Right lobe of liver (tissue), 6 donors: ENCODE data around the gene RAP1B. TPM values are rescaled to one million over a fixed set of nuclear protein-coding genes. Genes with fewer than 3 reads are reported as not detected.

Source experiments
- ATAC-seq, 4 donors: fragments of 200-7000 bp; cut with Tn5 transposase; one replicate each; pipeline ENCODE4 v1.9.1; 2020; ENCODE audit warnings: mild to moderate bottlenecking in 4 of 4, moderate library complexity in 4 of 4
- DNase-seq, 3 donors: peaks; one replicate each; pipeline ENCODE4 v3.0.0-alpha.2; 2020
- H3K27ac ChIP-seq, 3 donors: fragments of 200-600 bp; one replicate each; pipeline ENCODE4 v1.8.0; 2022
- H3K27me3 ChIP-seq, 2 donors: fragments of 200-600 bp; one replicate each; pipeline ENCODE4 v1.8.0; 2022
- H3K36me3 ChIP-seq, 4 donors: fragments of 200-600 bp; sonication (generic) in 1 of 4; one replicate each; pipeline versions ENCODE4 v1.5.1 to v1.8.0; 2017 to 2022; ENCODE audit warnings: control low read depth in 1 of 4
- H3K4me1 ChIP-seq, 4 donors: fragments of 200-600 bp; sonication (generic) in 1 of 4; one replicate each; pipeline versions ENCODE4 v1.5.1 to v1.8.0; 2017 to 2022; ENCODE audit warnings: control low read depth in 1 of 4
- H3K4me3 ChIP-seq, 3 donors: fragments of 200-600 bp; one replicate each; pipeline ENCODE4 v1.8.0; 2022
- H3K9me3 ChIP-seq, 4 donors: fragments of 200-600 bp; sonication (generic) in 1 of 4; one replicate each; pipeline versions ENCODE4 v1.5.1 to v1.8.0; 2017 to 2022; ENCODE audit warnings: control low read depth in 1 of 4
- POLR2A ChIP-seq: fragments of 450-650 bp; IDR thresholded peaks from one replicate; pipeline ENCODE4 v1.6.1; 2017; ENCODE audit warnings: antibody characterized with exemption, mild to moderate bottlenecking
- WGBS: methylation state at CpG from one replicate; pipeline ENCODE4 v1.1.6; 2018; ENCODE audit warnings: low coverage, low lambda C conversion rate; ENCODE audit not compliant: insufficient coverage; ENCODE audit errors: missing lambda C conversion rate; 5-methylcytosine and 5-hydroxymethylcytosine counted together
- intact Hi-C, 2 donors: fragments of 100-400 bp; cut with DNase I; formaldehyde crosslinking; loops; one replicate each; pipeline versions ENCODE4 v1.11.2 to v1.14.1; 2022
- total RNA-seq, 6 experiments: library from RNA; depleted of rRNA in 2 of 6; stranded (reverse); fragments of >200 nt in 2 of 6; fragmentation: NEBNext Ultra II Directional in 3 of 6; extraction: Animal tissue kit (Norgen Biotek cat#: 25700) in 3 of 6; gene quantifications; one replicate each; pipeline versions ENCODE4 v1.1.0 to v1.2.4, GENCODE V29; 2016 to 2023
- TF ChIP-seq, protein P1 (sequence below), 4 donors: fragments of 200-600 bp in 3 of 4; fragments of 450-650 bp in 1 of 4; IDR thresholded peaks; one replicate each; pipeline versions ENCODE4 v1.5.1 to v1.8.0; 2016 to 2022; ENCODE audit warnings: antibody characterized with exemption in 4 of 4, mild to moderate bottlenecking in 2 of 4
- donor health status: DM: no; HTN: yes; CAD: no.
- donor health status: DM: no; HTN: no; CAD: no.
- donor health status: DM: no; HTN: no; CAD: no.
- donor health status: DM: no; HTN: yes; CAD: no.
- donor health status: DM: no; HTN: yes; CAD: no.

The RAP1B gene
- total RNA-seq, 6 experiments from 2014 or later = 49.7 to 120 (median 64.3) TPM

GRCh38 chr12:68568922-68569569 is 41.7 kb upstream of the RAP1B start:
- no peak for DNase-seq
- no peak for ATAC-seq

GRCh38 chr12:68572661-68573060 is 38.0 kb upstream of the RAP1B start:
- TF ChIP-seq, protein P1, sequence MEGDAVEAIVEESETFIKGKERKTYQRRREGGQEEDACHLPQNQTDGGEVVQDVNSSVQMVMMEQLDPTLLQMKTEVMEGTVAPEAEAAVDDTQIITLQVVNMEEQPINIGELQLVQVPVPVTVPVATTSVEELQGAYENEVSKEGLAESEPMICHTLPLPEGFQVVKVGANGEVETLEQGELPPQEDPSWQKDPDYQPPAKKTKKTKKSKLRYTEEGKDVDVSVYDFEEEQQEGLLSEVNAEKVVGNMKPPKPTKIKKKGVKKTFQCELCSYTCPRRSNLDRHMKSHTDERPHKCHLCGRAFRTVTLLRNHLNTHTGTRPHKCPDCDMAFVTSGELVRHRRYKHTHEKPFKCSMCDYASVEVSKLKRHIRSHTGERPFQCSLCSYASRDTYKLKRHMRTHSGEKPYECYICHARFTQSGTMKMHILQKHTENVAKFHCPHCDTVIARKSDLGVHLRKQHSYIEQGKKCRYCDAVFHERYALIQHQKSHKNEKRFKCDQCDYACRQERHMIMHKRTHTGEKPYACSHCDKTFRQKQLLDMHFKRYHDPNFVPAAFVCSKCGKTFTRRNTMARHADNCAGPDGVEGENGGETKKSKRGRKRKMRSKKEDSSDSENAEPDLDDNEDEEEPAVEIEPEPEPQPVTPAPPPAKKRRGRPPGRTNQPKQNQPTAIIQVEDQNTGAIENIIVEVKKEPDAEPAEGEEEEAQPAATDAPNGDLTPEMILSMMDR (IDR thresholded peaks at IDR 0.05) = no peak
- no peak for TF ChIP-seq POLR2A
- no peaks in the 10 kb centered on the region for H3K36me3 ChIP-seq
- DNase-seq (no peak), ATAC-seq (no peak)
- no peak overlapping the region for H3K4me3 ChIP-seq
- WGBS = 58% methylated on average over 2 of the region's 2 CpGs
- H3K27me3 ChIP-seq = no peaks in the 10 kb centered on the region
- H3K4me1 ChIP-seq = no peaks in the 10 kb centered on the region
- no peaks in the 10 kb centered on the region for H3K9me3 ChIP-seq
- no peak overlapping the region for H3K27ac ChIP-seq
- intact Hi-C loops = no loop called here

More at GRCh38 chr12:68568922-68569569, 41.7 kb upstream of the RAP1B start:
- H3K4me1 ChIP-seq = no peaks in the 10 kb centered on the region
- H3K27ac ChIP-seq = no peak overlapping the region
- H3K9me3 ChIP-seq = no peaks in the 10 kb centered on the region
- no peak overlapping the region for H3K4me3 ChIP-seq
- no peaks in the 10 kb centered on the region for H3K27me3 ChIP-seq
- intact Hi-C loops = no loop called here
- TF ChIP-seq POLR2A = no peak
- TF ChIP-seq, protein P1 (IDR thresholded peaks at IDR 0.05) = no peak
- WGBS = 100% methylated on average over 3 of the region's 3 CpGs
- no peaks in the 10 kb centered on the region for H3K36me3 ChIP-seq

GRCh38 chr12:68573406-68573805 is 37.3 kb upstream of the RAP1B start:
- DNase-seq = no peak
- Histone ChIP-seq H3K4me1 (no peaks in the 10 kb centered on the region), H3K27ac (no peak overlapping the region), H3K36me3 (no peaks in the 10 kb centered on the region), H3K4me3 (no peak overlapping the region), H3K9me3 (no peaks in the 10 kb centered on the region), H3K27me3 (no peaks in the 10 kb centered on the region)
- TF ChIP-seq POLR2A = no peak
- TF ChIP-seq, protein P1 (IDR thresholded peaks at IDR 0.05) = no peak
- no peak for ATAC-seq
- intact Hi-C loops = no loop called here
- WGBS = 100% methylated on average over 1 of the region's 1 CpG

DNA sequence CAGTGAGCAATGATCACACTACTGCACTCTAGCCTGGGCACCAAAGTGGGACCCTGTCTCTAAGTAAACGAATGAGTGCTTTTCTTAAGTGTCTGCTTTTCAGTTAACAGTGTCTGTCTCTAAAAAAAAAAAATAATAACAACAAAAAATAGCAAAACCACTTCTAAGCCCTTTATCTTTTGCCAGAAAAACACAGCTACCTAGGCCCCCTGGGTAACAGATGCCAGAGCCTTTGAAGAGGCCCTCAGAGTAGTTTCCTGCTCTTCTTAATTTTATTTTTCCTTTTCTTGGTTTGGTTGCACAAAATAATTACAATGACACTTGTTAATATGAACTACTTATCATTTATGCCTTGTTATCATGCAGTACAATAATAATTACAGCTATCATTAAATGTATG is 32.8 kb upstream of the RAP1B start:
- no peak overlapping the region for H3K27ac ChIP-seq
- TF ChIP-seq, protein P1 (IDR thresholded peaks at IDR 0.05) = no peak
- no peak for TF ChIP-seq POLR2A
- no peak for ATAC-seq
- no peaks in the 10 kb centered on the region for H3K9me3 ChIP-seq
- no peak overlapping the region for H3K4me3 ChIP-seq
- no peaks in the 10 kb centered on the region for H3K36me3 ChIP-seq
- WGBS = 20% methylated on average over 1 of the region's 1 CpG
- no peak for DNase-seq
- H3K27me3 ChIP-seq = no peaks in the 10 kb centered on the region
- intact Hi-C loops = no loop called here
- no peaks in the 10 kb centered on the region for H3K4me1 ChIP-seq
